ENCODE measurements around the gene DCAF8L2. TPM values are rescaled to one million over a fixed set of nuclear protein-coding genes. Genes with fewer than 3 reads are reported as not detected.

Gene DCAF8L2
- polyA plus RNA-seq, 1 donor from 2014 or later = not detected

GRCh38 chrX:27599928-27600327 is 9.8 kb downstream of the DCAF8L2 start:
- no peak overlapping the region for H3K4me2 ChIP-seq (ENCODE audit: low read length)
- no peaks in the 10 kb centered on the region for H3K36me3 ChIP-seq (ENCODE audit: insufficient read depth, low read length)
- TF ChIP-seq REST (IDR thresholded peaks at IDR 0.05; ENCODE audit: borderline replicate concordance) (no peak), TAF1 (IDR thresholded peaks at IDR 0.05; ENCODE audit: low read depth) (no peak), EP300 (conservative IDR thresholded peaks at IDR 0.05; ENCODE audit: poor library complexity, severe bottlenecking) (no peak), POLR2AphosphoS5 (IDR thresholded peaks at IDR 0.05) (no peak), MXI1 (conservative IDR thresholded peaks at IDR 0.05; ENCODE audit: poor library complexity, severe bottlenecking) (no peak), SMC3 (conservative IDR thresholded peaks at IDR 0.05; ENCODE audit: poor library complexity) (no peak), RAD21 (conservative IDR thresholded peaks at IDR 0.05) (no peak), EZH2 (IDR thresholded peaks at IDR 0.05; ENCODE audit: borderline replicate concordance, insufficient read depth, low read length, poor library complexity, severe bottlenecking) (no peak)
- TF ChIP-seq, protein P1, sequence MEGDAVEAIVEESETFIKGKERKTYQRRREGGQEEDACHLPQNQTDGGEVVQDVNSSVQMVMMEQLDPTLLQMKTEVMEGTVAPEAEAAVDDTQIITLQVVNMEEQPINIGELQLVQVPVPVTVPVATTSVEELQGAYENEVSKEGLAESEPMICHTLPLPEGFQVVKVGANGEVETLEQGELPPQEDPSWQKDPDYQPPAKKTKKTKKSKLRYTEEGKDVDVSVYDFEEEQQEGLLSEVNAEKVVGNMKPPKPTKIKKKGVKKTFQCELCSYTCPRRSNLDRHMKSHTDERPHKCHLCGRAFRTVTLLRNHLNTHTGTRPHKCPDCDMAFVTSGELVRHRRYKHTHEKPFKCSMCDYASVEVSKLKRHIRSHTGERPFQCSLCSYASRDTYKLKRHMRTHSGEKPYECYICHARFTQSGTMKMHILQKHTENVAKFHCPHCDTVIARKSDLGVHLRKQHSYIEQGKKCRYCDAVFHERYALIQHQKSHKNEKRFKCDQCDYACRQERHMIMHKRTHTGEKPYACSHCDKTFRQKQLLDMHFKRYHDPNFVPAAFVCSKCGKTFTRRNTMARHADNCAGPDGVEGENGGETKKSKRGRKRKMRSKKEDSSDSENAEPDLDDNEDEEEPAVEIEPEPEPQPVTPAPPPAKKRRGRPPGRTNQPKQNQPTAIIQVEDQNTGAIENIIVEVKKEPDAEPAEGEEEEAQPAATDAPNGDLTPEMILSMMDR (IDR thresholded peaks at IDR 0.05; ENCODE audit: poor library complexity, severe bottlenecking) = no peak
- no peaks in the 10 kb centered on the region for H3K79me2 ChIP-seq (replicated peaks; ENCODE audit: insufficient read depth, low read length)
- H4K20me1 ChIP-seq (ENCODE audit: insufficient read depth) = no peaks in the 10 kb centered on the region
- no peak overlapping the region for H2AFZ ChIP-seq (ENCODE audit: low read depth, low read length)
- no peaks in the 10 kb centered on the region for H3K9me3 ChIP-seq (ENCODE audit: low read length)
- H3K4me3 ChIP-seq (ENCODE audit: low read length) = no peak overlapping the region
- no peak overlapping the region for H3K27ac ChIP-seq (ENCODE audit: low read length)
- no peaks in the 10 kb centered on the region for H3F3A ChIP-seq (ENCODE audit: insufficient read depth, low read length, poor library complexity, severe bottlenecking)
- H3K9me2 ChIP-seq (ENCODE audit: insufficient read depth, low read length) = no peaks in the 10 kb centered on the region
- H3K9ac ChIP-seq (ENCODE audit: low read length) = no peak overlapping the region
- no peaks in the 10 kb centered on the region for H3K27me3 ChIP-seq (ENCODE audit: insufficient read depth, low read depth, low read length)

DNA sequence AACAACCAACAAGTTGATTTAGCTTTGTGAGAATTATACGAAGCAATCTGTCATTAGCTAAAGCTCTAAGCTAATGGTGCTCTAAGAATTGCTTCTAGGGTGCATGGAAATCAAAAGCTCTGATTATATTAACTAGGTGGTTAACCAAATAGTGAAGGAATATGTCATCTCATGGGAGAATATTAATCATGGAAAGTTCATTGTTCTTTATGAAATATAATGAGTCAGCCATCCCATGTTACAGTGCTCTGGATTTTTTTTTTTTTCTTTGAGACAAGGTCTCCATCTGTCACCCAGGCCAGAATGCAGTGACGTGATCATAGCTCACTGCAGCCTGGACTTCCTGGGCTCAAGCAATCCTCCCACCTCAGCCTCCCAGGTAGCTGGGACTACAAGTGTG is 10.5 kb downstream of the DCAF8L2 start:
- Histone ChIP-seq H3F3A (ENCODE audit: insufficient read depth, low read length, poor library complexity, severe bottlenecking) (no peaks in the 10 kb centered on the region), H3K79me2 (replicated peaks; ENCODE audit: insufficient read depth, low read length) (no peaks in the 10 kb centered on the region), H3K4me3 (ENCODE audit: low read length) (no peak overlapping the region), H3K27me3 (ENCODE audit: insufficient read depth, low read depth, low read length) (no peaks in the 10 kb centered on the region), H2AFZ (ENCODE audit: low read depth, low read length) (no peak overlapping the region), H3K9me2 (ENCODE audit: insufficient read depth, low read length) (no peaks in the 10 kb centered on the region), H3K9me3 (ENCODE audit: low read length) (no peaks in the 10 kb centered on the region), H3K27ac (ENCODE audit: low read length) (no peak overlapping the region), H3K36me3 (ENCODE audit: insufficient read depth, low read length) (no peaks in the 10 kb centered on the region), H3K4me2 (ENCODE audit: low read length) (no peak overlapping the region), H4K20me1 (ENCODE audit: insufficient read depth) (no peaks in the 10 kb centered on the region), H3K9ac (ENCODE audit: low read length) (no peak overlapping the region)
- TF ChIP-seq SMC3 (conservative IDR thresholded peaks at IDR 0.05; ENCODE audit: poor library complexity) (no peak), EZH2 (IDR thresholded peaks at IDR 0.05; ENCODE audit: borderline replicate concordance, insufficient read depth, low read length, poor library complexity, severe bottlenecking) (no peak), MXI1 (conservative IDR thresholded peaks at IDR 0.05; ENCODE audit: poor library complexity, severe bottlenecking) (no peak), POLR2AphosphoS5 (IDR thresholded peaks at IDR 0.05) (no peak), RAD21 (conservative IDR thresholded peaks at IDR 0.05) (no peak), TAF1 (IDR thresholded peaks at IDR 0.05; ENCODE audit: low read depth) (no peak), REST (IDR thresholded peaks at IDR 0.05; ENCODE audit: borderline replicate concordance) (no peak), EP300 (conservative IDR thresholded peaks at IDR 0.05; ENCODE audit: poor library complexity, severe bottlenecking) (no peak)
- TF ChIP-seq, protein P1 (IDR thresholded peaks at IDR 0.05; ENCODE audit: poor library complexity, severe bottlenecking) = no peak
